GM18505 (cell line): ENCODE measurements around the gene PDGFD.

Experiments used
- ATAC-seq: cut with Tn5 transposase; IDR thresholded peaks from one replicate; pipeline ENCODE4 v1.9.1; 2021; ENCODE audit not compliant: unreplicated experiment
- POLR2A ChIP-seq: IDR thresholded peaks from 4 replicates; pipeline ENCODE4 v1.6.1; 2011; ENCODE audit warnings: borderline replicate concordance; ENCODE audit not compliant: insufficient read depth, insufficient read length; ENCODE audit errors: extremely low read depth

PDGFD gene

GRCh38 chr11:104127828-104128227 is 36.1 kb downstream of the PDGFD start:
- ATAC-seq: no peak

GRCh38 chr11:104126464-104126863 is 37.5 kb downstream of the PDGFD start:
- no peak for TF ChIP-seq POLR2A
- no peak for ATAC-seq

More at GRCh38 chr11:104127828-104128227, 36.1 kb downstream of the PDGFD start:
- TF ChIP-seq POLR2A: no peak

GRCh38 chr11:104124979-104125378 is 39.0 kb downstream of the PDGFD start:
- no peak for ATAC-seq

GRCh38 chr11:104122836-104123235 is 41.1 kb downstream of the PDGFD start:
- TF ChIP-seq POLR2A: no peak
- ATAC-seq: no peak

More at GRCh38 chr11:104124979-104125378, 39.0 kb downstream of the PDGFD start:
- TF ChIP-seq POLR2A: no peak

GRCh38 chr11:104122011-104122635 is 41.8 kb downstream of the PDGFD start:
- TF ChIP-seq POLR2A: no peak
- ATAC-seq: no peak

GRCh38 chr11:104120493-104121137 is 43.3 kb downstream of the PDGFD start:
- ATAC-seq: no peak

GRCh38 chr11:104118105-104118744 is 45.7 kb downstream of the PDGFD start:
- no peak for ATAC-seq
- TF ChIP-seq POLR2A: no peak

More at GRCh38 chr11:104120493-104121137, 43.3 kb downstream of the PDGFD start:
- TF ChIP-seq POLR2A: no peak

GRCh38 chr11:104113541-104113940 is 50.4 kb downstream of the PDGFD start:
- TF ChIP-seq POLR2A: no peak
- ATAC-seq: no peak

- no peak for TF ChIP-seq POLR2A
- ATAC-seq: no peak
These were observed 57.7 kb downstream of the PDGFD start for GRCh38 chr11:104106136-104106754.

GRCh38 chr11:104105155-104105554 is 58.8 kb downstream of the PDGFD start:
- TF ChIP-seq POLR2A: no peak
- ATAC-seq: no peak

- ATAC-seq: no peak
- no peak for TF ChIP-seq POLR2A
These were observed 59.3 kb downstream of the PDGFD start for GRCh38 chr11:104104664-104105063.

GRCh38 chr11:104104201-104104600 is 59.7 kb downstream of the PDGFD start:
- TF ChIP-seq POLR2A: no peak
- no peak for ATAC-seq

- ATAC-seq: no peak
- TF ChIP-seq POLR2A: no peak
These were observed 65.4 kb downstream of the PDGFD start for GRCh38 chr11:104098555-104098954.
